Neural cell (in vitro differentiated cells): ENCODE results near the gene C14orf132. TPM values are rescaled to one million over a fixed set of nuclear protein-coding genes. Genes with fewer than 3 reads are reported as not detected.

Source experiments
- H2AFZ ChIP-seq: fragments of 200-600, 300-800 bp; sonication (generic), shearing (Covaris generic); 2 replicates; pipeline ENCODE4 v1.6.0; 2014; ENCODE audit warnings: low read depth, mild to moderate bottlenecking, antibody characterized with exemption, low read length, moderate library complexity
- H3F3A ChIP-seq: fragments of 200-600 bp; shearing (Covaris generic); 2 replicates; pipeline ENCODE4 v1.6.1; 2016; ENCODE audit warnings: mild to moderate bottlenecking, moderate library complexity, mixed read lengths, antibody characterized with exemption, low read length; ENCODE audit not compliant: insufficient read depth, poor library complexity, severe bottlenecking
- H3K27ac ChIP-seq: fragments of 200-600, 300-800 bp; sonication (generic), shearing (Covaris generic); 2 replicates; pipeline ENCODE4 v1.5.1; 2014; ENCODE audit warnings: mild to moderate bottlenecking, low read length, moderate library complexity
- H3K27me3 ChIP-seq: fragments of 300-800, 200-600 bp; sonication (generic), shearing (Covaris generic); 2 replicates; pipeline ENCODE4 v1.6.0; 2014; ENCODE audit warnings: mild to moderate bottlenecking, low read depth, low read length, moderate library complexity; ENCODE audit not compliant: insufficient read depth
- H3K36me3 ChIP-seq: fragments of 300-800, 200-600 bp; sonication (generic), shearing (Covaris generic); 2 replicates; pipeline ENCODE4 v1.5.1; 2014; ENCODE audit warnings: mild to moderate bottlenecking, antibody characterized with exemption, low read length, moderate library complexity; ENCODE audit not compliant: insufficient read depth
- H3K4me2 ChIP-seq: fragments of 300-800, 200-600 bp; sonication (generic), shearing (Covaris generic); 2 replicates; pipeline ENCODE4 v1.6.0; 2014; ENCODE audit warnings: mild to moderate bottlenecking, low read length
- H3K4me3 ChIP-seq: fragments of 300-800, 200-600 bp; sonication (generic), shearing (Covaris generic); 2 replicates; pipeline ENCODE4 v1.5.1; 2014; ENCODE audit warnings: mild to moderate bottlenecking, low read length, moderate library complexity
- H3K79me2 ChIP-seq: fragments of 200-600 bp; shearing (Covaris generic); replicated peaks from 2 replicates; pipeline ENCODE4 v1.6.0; 2014; ENCODE audit warnings: mild to moderate bottlenecking, low read length, moderate library complexity; ENCODE audit not compliant: insufficient read depth
- H3K9ac ChIP-seq: fragments of 300-800, 200-600 bp; sonication (generic), shearing (Covaris generic); 2 replicates; pipeline ENCODE4 v1.6.1; 2016; ENCODE audit warnings: mild to moderate bottlenecking, low read length, mixed read lengths
- H3K9me2 ChIP-seq: fragments of 200-600 bp; shearing (Covaris generic); 2 replicates; pipeline ENCODE4 v1.6.1; 2016; ENCODE audit warnings: mild to moderate bottlenecking, low read length, mixed read lengths; ENCODE audit not compliant: insufficient read depth
- H3K9me3 ChIP-seq: fragments of 200-600, 300-800 bp; sonication (generic), shearing (Covaris generic); 2 replicates; pipeline ENCODE4 v1.6.1; 2016; ENCODE audit warnings: mild to moderate bottlenecking, mixed run types, low read length, moderate library complexity, mixed read lengths
- H4K20me1 ChIP-seq: fragments of 200-600 bp; shearing (Covaris generic); 2 replicates; pipeline ENCODE4 v1.6.1; 2016; ENCODE audit warnings: mild to moderate bottlenecking, mixed run types; ENCODE audit not compliant: insufficient read depth
- CTCF ChIP-seq: fragments of 450-650 bp; IDR thresholded peaks from 2 replicates; pipeline ENCODE4 v1.5.1; 2014; ENCODE audit warnings: antibody characterized with exemption, mild to moderate bottlenecking, moderate library complexity; ENCODE audit not compliant: poor library complexity, severe bottlenecking
- EP300 ChIP-seq: fragments of 450-650 bp; conservative IDR thresholded peaks from 2 replicates; pipeline ENCODE4 v1.6.1; 2014; ENCODE audit warnings: antibody characterized with exemption, mild to moderate bottlenecking, moderate library complexity; ENCODE audit not compliant: poor library complexity, severe bottlenecking
- EZH2 ChIP-seq: fragments of 200-600, 300-800 bp; shearing (Covaris generic), sonication (generic); IDR thresholded peaks from 2 replicates; pipeline ENCODE4 v1.6.1; 2014; ENCODE audit warnings: antibody characterized with exemption, low read length, borderline replicate concordance, mild to moderate bottlenecking; ENCODE audit not compliant: insufficient read depth, poor library complexity, severe bottlenecking
- MXI1 ChIP-seq: fragments of 450-650 bp; conservative IDR thresholded peaks from 2 replicates; pipeline ENCODE4 v1.6.1; 2014; ENCODE audit warnings: antibody characterized with exemption, mild to moderate bottlenecking; ENCODE audit not compliant: poor library complexity, severe bottlenecking
- POLR2AphosphoS5 ChIP-seq: IDR thresholded peaks from 2 replicates; pipeline ENCODE4 v1.6.1; 2012
- RAD21 ChIP-seq: fragments of 450-650 bp; conservative IDR thresholded peaks from 2 replicates; pipeline ENCODE4 v1.6.1; 2014; ENCODE audit warnings: antibody characterized with exemption, mild to moderate bottlenecking, moderate library complexity
- SMC3 ChIP-seq: fragments of 450-650 bp; conservative IDR thresholded peaks from 2 replicates; pipeline ENCODE4 v1.6.1; 2014; ENCODE audit warnings: antibody characterized with exemption, mild to moderate bottlenecking, moderate library complexity; ENCODE audit not compliant: poor library complexity
- TAF1 ChIP-seq: IDR thresholded peaks from 2 replicates; pipeline ENCODE4 v1.6.1; 2012; ENCODE audit warnings: low read depth
- polyA plus RNA-seq: library from polyadenylated mRNA; depleted of rRNA; stranded (reverse); fragments of >200 nt; gene quantifications from 2 replicates; pipeline ENCODE4 v1.2.3, GENCODE V29; 2014
- TF ChIP-seq, protein P1 (sequence below): IDR thresholded peaks from 2 replicates; pipeline ENCODE4 v1.6.1; 2012; ENCODE audit warnings: borderline replicate concordance

C14orf132 gene
- polyA plus RNA-seq, 1 donor from 2014 or later: 50.1 TPM

DNA sequence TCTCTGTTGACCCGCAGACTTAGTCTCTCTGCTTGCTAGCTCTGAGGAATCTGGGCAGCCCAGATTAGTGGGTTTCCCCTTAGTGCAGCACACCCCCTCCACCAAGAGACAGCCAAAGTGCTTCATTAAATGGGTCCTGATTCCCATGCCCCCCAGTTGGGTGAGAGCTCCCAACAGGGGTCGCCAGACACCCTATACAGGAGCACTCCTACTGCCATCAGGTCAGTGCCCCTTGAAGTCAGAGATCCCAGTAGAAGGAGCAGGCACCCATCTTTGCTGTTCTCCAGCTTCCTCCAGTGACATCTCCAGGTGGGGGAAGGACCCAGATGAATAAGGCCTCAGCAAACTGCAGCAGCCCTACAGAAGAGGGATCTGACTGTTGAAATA, 36.7 kb upstream of the C14orf132 start:
- no peaks in the 10 kb centered on the region for H4K20me1 ChIP-seq
- H3K4me2 ChIP-seq: no peak overlapping the region
- H3K9me2 ChIP-seq: no peaks in the 10 kb centered on the region

DNA sequence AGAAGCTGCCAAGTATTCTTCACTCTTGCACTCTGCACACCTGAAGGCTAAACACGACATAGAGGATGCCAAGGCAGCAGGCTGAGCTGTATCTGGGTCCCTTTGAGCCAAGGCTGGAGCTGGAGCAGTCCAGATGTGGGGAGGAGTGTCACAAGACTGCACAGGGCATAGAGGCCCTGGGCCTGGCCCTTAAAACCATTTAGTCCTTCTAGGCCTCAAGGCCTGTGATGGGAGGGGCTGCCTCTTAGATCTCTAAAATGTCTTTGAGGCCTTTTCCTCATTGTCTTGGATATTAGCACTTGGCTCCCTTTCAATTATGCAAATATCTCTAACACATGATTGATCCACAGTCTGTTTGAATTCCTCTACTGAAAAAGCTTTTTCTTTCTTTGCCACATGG, 28.0 kb upstream of the C14orf132 start:
- no peaks in the 10 kb centered on the region for H4K20me1 ChIP-seq
- no peaks in the 10 kb centered on the region for H3F3A ChIP-seq
- no peak overlapping the region for H3K9ac ChIP-seq
- no peaks in the 10 kb centered on the region for H3K36me3 ChIP-seq
- no peaks in the 10 kb centered on the region for H3K27me3 ChIP-seq
- H3K79me2 ChIP-seq: no peaks in the 10 kb centered on the region
- no peak overlapping the region for H3K27ac ChIP-seq
- no peak overlapping the region for H3K4me3 ChIP-seq
- no peak overlapping the region for H3K4me2 ChIP-seq
- no peaks in the 10 kb centered on the region for H3K9me2 ChIP-seq
- no peak overlapping the region for H2AFZ ChIP-seq
- peaks cover 8% of the 10 kb centered on the region for H3K9me3 ChIP-seq
- no peak for TF ChIP-seq POLR2AphosphoS5
- TF ChIP-seq RAD21: no peak
- TF ChIP-seq, protein P1, sequence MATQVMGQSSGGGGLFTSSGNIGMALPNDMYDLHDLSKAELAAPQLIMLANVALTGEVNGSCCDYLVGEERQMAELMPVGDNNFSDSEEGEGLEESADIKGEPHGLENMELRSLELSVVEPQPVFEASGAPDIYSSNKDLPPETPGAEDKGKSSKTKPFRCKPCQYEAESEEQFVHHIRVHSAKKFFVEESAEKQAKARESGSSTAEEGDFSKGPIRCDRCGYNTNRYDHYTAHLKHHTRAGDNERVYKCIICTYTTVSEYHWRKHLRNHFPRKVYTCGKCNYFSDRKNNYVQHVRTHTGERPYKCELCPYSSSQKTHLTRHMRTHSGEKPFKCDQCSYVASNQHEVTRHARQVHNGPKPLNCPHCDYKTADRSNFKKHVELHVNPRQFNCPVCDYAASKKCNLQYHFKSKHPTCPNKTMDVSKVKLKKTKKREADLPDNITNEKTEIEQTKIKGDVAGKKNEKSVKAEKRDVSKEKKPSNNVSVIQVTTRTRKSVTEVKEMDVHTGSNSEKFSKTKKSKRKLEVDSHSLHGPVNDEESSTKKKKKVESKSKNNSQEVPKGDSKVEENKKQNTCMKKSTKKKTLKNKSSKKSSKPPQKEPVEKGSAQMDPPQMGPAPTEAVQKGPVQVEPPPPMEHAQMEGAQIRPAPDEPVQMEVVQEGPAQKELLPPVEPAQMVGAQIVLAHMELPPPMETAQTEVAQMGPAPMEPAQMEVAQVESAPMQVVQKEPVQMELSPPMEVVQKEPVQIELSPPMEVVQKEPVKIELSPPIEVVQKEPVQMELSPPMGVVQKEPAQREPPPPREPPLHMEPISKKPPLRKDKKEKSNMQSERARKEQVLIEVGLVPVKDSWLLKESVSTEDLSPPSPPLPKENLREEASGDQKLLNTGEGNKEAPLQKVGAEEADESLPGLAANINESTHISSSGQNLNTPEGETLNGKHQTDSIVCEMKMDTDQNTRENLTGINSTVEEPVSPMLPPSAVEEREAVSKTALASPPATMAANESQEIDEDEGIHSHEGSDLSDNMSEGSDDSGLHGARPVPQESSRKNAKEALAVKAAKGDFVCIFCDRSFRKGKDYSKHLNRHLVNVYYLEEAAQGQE: no peak
- TF ChIP-seq TAF1: no peak
- TF ChIP-seq CTCF: no peak
- TF ChIP-seq MXI1: no peak
- no peak for TF ChIP-seq EZH2
- TF ChIP-seq EP300: no peak

More for the DNA sequence above, 36.7 kb upstream of the C14orf132 start:
- H3K4me3 ChIP-seq: no peak overlapping the region
- no peaks in the 10 kb centered on the region for H3K27me3 ChIP-seq
- H3F3A ChIP-seq: no peaks in the 10 kb centered on the region
- H3K27ac ChIP-seq: no peak overlapping the region
- no peak overlapping the region for H3K9ac ChIP-seq
- no peaks in the 10 kb centered on the region for H3K9me3 ChIP-seq
- no peaks in the 10 kb centered on the region for H3K79me2 ChIP-seq
- TF ChIP-seq POLR2AphosphoS5 (no peak), EP300 (no peak), RAD21 (no peak), EZH2 (no peak), CTCF (no peak), SMC3 (no peak), TAF1 (no peak), MXI1 (no peak)
- TF ChIP-seq, protein P1: no peak
- no peak overlapping the region for H2AFZ ChIP-seq
- H3K36me3 ChIP-seq: no peaks in the 10 kb centered on the region
